HepG2 (cell line): ENCODE data around the gene MTIF3. TPM values are rescaled to one million over a fixed set of nuclear protein-coding genes. Genes with fewer than 3 reads are reported as not detected.

ENCODE experiments used
- EZH2 ChIP-seq: conservative IDR thresholded peaks from 2 replicates; pipeline ENCODE4 v1.6.1; 2012; ENCODE audit warnings: mild to moderate bottlenecking, low read depth, low read length, moderate library complexity
- HNF4A ChIP-seq: sonication (generic); formaldehyde crosslinking; IDR thresholded peaks from 2 replicates; pipeline ENCODE4 v1.4.0; 2020; ENCODE audit warnings: missing genetic modification reagents
- HNRNPL ChIP-seq: fragments of 200-400 bp; formaldehyde crosslinking; IDR thresholded peaks from 2 replicates; pipeline ENCODE4 v1.6.1; 2017; ENCODE audit warnings: mild to moderate bottlenecking, low read depth, low read length
- IKZF4 ChIP-seq: sonication (generic); formaldehyde crosslinking; IDR thresholded peaks from 2 replicates; pipeline ENCODE4 v1.5.1; 2020; ENCODE audit warnings: borderline replicate concordance, mild to moderate bottlenecking, low read depth, missing genetic modification reagents; ENCODE audit errors: not compliant biosample characterization
- IRX3 ChIP-seq: sonication (generic); formaldehyde crosslinking; IDR thresholded peaks from 2 replicates; pipeline ENCODE4 v1.8.1; 2023; ENCODE audit warnings: mild to moderate bottlenecking, low read depth, missing genetic modification reagents, borderline replicate concordance
- MLLT10 ChIP-seq: sonication (generic); formaldehyde crosslinking; IDR thresholded peaks from 2 replicates; pipeline ENCODE4 v1.4.0; 2020; ENCODE audit warnings: missing genetic modification reagents
- NR2C2 ChIP-seq: sonication (generic); formaldehyde crosslinking; IDR thresholded peaks from 2 replicates; pipeline ENCODE4 v1.4.0; 2020; ENCODE audit warnings: missing genetic modification reagents, mild to moderate bottlenecking, moderate library complexity, borderline replicate concordance
- NRL ChIP-seq: sonication (generic); formaldehyde crosslinking; IDR thresholded peaks from 2 replicates; pipeline ENCODE4 v1.5.0; 2020; ENCODE audit warnings: missing genetic modification reagents, mild to moderate bottlenecking, moderate library complexity, borderline replicate concordance
- RFXAP ChIP-seq: sonication (generic); formaldehyde crosslinking; IDR thresholded peaks from 2 replicates; pipeline ENCODE4 v1.4.0; 2020; ENCODE audit warnings: missing genetic modification reagents, borderline replicate concordance
- RXRB ChIP-seq: IDR thresholded peaks from 2 replicates; pipeline ENCODE4 v1.6.1; 2016; ENCODE audit warnings: borderline replicate concordance, missing genetic modification reagents, missing compliant biosample characterization
- SATB2 ChIP-seq: sonication (generic); formaldehyde crosslinking; IDR thresholded peaks from 2 replicates; pipeline ENCODE4 v1.5.0; 2020; ENCODE audit warnings: missing genetic modification reagents
- SP1 ChIP-seq, 2 experiments: fragments of 450-650 bp in 1 of 2; sonication (generic) in 1 of 2; formaldehyde crosslinking in 1 of 2; IDR thresholded peaks; 2 replicates each; pipeline versions ENCODE4 v1.4.0 to v1.6.1; 2016 to 2020; ENCODE audit warnings: missing genetic modification reagents in 1 of 2
- TEAD3 ChIP-seq: optimal IDR thresholded peaks from 2 replicates; pipeline ENCODE3; 2016; ENCODE audit warnings: borderline replicate concordance
- ZBTB33 ChIP-seq: sonication (generic); formaldehyde crosslinking; IDR thresholded peaks from 2 replicates; pipeline ENCODE4 v1.4.0; 2020; ENCODE audit warnings: missing genetic modification reagents
- ZMYM3 ChIP-seq: sonication (generic); formaldehyde crosslinking; IDR thresholded peaks from 2 replicates; pipeline ENCODE4 v1.5.1; 2020; ENCODE audit warnings: mild to moderate bottlenecking, missing genetic modification reagents
- ZNF101 ChIP-seq: sonication (generic); formaldehyde crosslinking; IDR thresholded peaks from 2 replicates; pipeline ENCODE4 v1.4.0; 2020; ENCODE audit warnings: mild to moderate bottlenecking, low read depth, missing genetic modification reagents, borderline replicate concordance
- ZNF235 ChIP-seq: sonication (generic); formaldehyde crosslinking; IDR thresholded peaks from 2 replicates; pipeline ENCODE4 v1.8.1; 2023; ENCODE audit warnings: mild to moderate bottlenecking, missing genetic modification reagents, borderline replicate concordance
- ZNF616 ChIP-seq: sonication (generic); formaldehyde crosslinking; IDR thresholded peaks from 2 replicates; pipeline ENCODE4 v1.5.0; 2020; ENCODE audit warnings: low read depth, mild to moderate bottlenecking, missing genetic modification reagents
- polyA plus RNA-seq, 8 experiments: library from polyadenylated mRNA; depleted of rRNA in 3 of 8; stranded (reverse) in 7 of 8; unstranded in 1 of 8; fragments of >200 nt; fragmentation: Illumina TruSeq in 4 of 8; extraction: Trizol in 4 of 8; gene quantifications; 2 replicates each; pipeline versions ENCODE4 v1.2.1 to v1.2.3, GENCODE V29; 2011 to 2016; ENCODE audit warnings: low read depth in 4 of 8, missing spikeins in 1 of 8, mixed read lengths in 1 of 8; ENCODE audit not compliant: insufficient read depth in 1 of 8
- total RNA-seq, 5 experiments: library from RNA; depleted of rRNA; stranded (reverse); fragments of >200 nt; fragmentation: Illumina TruSeq; extraction: Trizol; gene quantifications; 2 replicates each; pipeline ENCODE4 v1.2.3, GENCODE V29; 2016; ENCODE audit warnings: low read depth in 1 of 5
- TF ChIP-seq, protein P1 (sequence below): IDR thresholded peaks from 2 replicates; pipeline ENCODE4 v1.6.1; 2016; ENCODE audit warnings: low read depth
- TF ChIP-seq, protein P2 (sequence below): sonication (generic); formaldehyde crosslinking; IDR thresholded peaks from 2 replicates; pipeline ENCODE4 v1.4.0; 2020; ENCODE audit warnings: missing genetic modification reagents

The MTIF3 gene
- total and polyA plus RNA-seq, 2 of the 13 experiments (the other 11 are each of a cell fraction or from before 2014, with no cell fraction given) = 33.7 to 40.6 TPM

DNA sequence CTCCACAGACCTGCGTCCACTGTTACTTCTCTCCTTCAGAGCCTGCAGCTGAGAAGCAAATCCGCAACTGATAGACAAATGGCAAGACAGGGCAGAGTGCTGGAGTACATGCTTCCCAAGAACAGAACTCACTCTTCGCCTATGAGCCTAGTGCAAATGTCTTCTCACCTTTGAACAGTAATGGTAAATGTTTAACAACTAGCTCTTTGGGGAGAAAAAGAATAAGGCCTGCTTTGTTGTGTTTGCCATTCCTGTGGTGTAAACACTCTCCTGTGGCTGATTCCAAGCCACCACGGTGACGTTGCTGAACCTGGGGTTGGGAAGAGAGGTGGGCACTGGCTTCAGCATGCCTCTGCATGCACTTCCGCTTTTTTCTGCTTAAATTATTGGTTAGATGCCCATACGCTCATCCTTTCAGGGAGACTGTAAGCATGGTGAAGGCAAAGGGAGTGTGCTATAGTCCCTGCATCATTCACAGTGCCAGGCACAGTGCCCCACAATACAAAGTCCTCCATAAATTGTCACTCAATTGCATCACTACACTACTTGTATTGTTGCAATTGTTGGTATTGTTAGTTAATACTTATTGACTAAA lies 54.0 kb downstream of the MTIF3 start (continued):
- TF ChIP-seq ZBTB33 (CRISPR knock-in tag) = no peak
- TF ChIP-seq SATB2 (CRISPR knock-in tag) = no peak
- TF ChIP-seq, protein P1, sequence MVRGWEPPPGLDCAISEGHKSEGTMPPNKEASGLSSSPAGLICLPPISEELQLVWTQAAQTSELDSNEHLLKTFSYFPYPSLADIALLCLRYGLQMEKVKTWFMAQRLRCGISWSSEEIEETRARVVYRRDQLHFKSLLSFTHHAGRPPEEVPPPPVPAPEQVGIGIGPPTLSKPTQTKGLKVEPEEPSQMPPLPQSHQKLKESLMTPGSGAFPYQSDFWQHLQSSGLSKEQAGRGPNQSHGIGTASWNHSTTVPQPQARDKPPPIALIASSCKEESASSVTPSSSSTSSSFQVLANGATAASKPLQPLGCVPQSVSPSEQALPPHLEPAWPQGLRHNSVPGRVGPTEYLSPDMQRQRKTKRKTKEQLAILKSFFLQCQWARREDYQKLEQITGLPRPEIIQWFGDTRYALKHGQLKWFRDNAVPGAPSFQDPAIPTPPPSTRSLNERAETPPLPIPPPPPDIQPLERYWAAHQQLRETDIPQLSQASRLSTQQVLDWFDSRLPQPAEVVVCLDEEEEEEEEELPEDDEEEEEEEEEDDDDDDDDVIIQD (CRISPR knock-in tag) = no peak
- TF ChIP-seq ZNF101 = no peak
- no peak for TF ChIP-seq NRL
- peak; percentile 74 for TF ChIP-seq HNF4A (CRISPR knock-in tag)
- no peak for TF ChIP-seq EZH2
- TF ChIP-seq RXRB (CRISPR knock-in tag) = peak; percentile 59
- peak; percentile 62; the same call in 1 of the 2 replicates for TF ChIP-seq ZMYM3 (CRISPR knock-in tag)
- TF ChIP-seq IKZF4 (CRISPR knock-in tag) = no peak
- TF ChIP-seq IRX3 (CRISPR knock-in tag) = no peak
- TF ChIP-seq ZNF235 = no peak
- TF ChIP-seq MLLT10 (CRISPR knock-in tag) = no peak
- TF ChIP-seq SP1 (IDR thresholded peaks at IDR 0.05) = no peak
- TF ChIP-seq SP1 (CRISPR knock-in tag; IDR thresholded peaks at IDR 0.05) = no peak
- no peak for TF ChIP-seq RFXAP
- TF ChIP-seq, protein P2, sequence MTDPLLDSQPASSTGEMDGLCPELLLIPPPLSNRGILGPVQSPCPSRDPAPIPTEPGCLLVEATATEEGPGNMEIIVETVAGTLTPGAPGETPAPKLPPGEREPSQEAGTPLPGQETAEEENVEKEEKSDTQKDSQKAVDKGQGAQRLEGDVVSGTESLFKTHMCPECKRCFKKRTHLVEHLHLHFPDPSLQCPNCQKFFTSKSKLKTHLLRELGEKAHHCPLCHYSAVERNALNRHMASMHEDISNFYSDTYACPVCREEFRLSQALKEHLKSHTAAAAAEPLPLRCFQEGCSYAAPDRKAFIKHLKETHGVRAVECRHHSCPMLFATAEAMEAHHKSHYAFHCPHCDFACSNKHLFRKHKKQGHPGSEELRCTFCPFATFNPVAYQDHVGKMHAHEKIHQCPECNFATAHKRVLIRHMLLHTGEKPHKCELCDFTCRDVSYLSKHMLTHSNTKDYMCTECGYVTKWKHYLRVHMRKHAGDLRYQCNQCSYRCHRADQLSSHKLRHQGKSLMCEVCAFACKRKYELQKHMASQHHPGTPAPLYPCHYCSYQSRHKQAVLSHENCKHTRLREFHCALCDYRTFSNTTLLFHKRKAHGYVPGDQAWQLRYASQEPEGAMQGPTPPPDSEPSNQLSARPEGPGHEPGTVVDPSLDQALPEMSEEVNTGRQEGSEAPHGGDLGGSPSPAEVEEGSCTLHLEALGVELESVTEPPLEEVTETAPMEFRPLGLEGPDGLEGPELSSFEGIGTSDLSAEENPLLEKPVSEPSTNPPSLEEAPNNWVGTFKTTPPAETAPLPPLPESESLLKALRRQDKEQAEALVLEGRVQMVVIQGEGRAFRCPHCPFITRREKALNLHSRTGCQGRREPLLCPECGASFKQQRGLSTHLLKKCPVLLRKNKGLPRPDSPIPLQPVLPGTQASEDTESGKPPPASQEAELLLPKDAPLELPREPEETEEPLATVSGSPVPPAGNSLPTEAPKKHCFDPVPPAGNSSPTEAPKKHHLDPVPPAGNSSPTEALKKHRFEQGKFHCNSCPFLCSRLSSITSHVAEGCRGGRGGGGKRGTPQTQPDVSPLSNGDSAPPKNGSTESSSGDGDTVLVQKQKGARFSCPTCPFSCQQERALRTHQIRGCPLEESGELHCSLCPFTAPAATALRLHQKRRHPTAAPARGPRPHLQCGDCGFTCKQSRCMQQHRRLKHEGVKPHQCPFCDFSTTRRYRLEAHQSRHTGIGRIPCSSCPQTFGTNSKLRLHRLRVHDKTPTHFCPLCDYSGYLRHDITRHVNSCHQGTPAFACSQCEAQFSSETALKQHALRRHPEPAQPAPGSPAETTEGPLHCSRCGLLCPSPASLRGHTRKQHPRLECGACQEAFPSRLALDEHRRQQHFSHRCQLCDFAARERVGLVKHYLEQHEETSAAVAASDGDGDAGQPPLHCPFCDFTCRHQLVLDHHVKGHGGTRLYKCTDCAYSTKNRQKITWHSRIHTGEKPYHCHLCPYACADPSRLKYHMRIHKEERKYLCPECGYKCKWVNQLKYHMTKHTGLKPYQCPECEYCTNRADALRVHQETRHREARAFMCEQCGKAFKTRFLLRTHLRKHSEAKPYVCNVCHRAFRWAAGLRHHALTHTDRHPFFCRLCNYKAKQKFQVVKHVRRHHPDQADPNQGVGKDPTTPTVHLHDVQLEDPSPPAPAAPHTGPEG = no peak
- TF ChIP-seq NR2C2 (CRISPR knock-in tag) = peak; percentile 64; the same call in 1 of the 2 replicates
- 0 out of 2 replicates have a peak, but pooled peaks have one; percentile 35 for TF ChIP-seq HNRNPL
- TF ChIP-seq TEAD3 (CRISPR knock-in tag) = no peak
- TF ChIP-seq ZNF616 = no peak
